PC-3 (cell line): Measurements from ENCODE around the gene PDZD2. TPM values are rescaled to one million over a fixed set of nuclear protein-coding genes. Genes with fewer than 3 reads are reported as not detected.

Experiments
- ATAC-seq: fragments of 200-7000 bp; cut with Tn5 transposase; 2 replicates; pipeline ENCODE4 v1.9.1; 2020; ENCODE audit warnings: mild to moderate bottlenecking, moderate library complexity
- BruUV-seq: library from RNA; stranded (reverse); fragments of 400-500 nt; replicated peaks from 2 replicates; lab custom pipeline; 2021; lab: Mats Ljungman, UMichigan
- CTCF ChIA-PET: fragments of 300-600 bp; sonication (Branson Sonifier 250); formaldehyde crosslinking; loops from one replicate; lab custom pipeline; 2022; ENCODE audit warnings: antibody characterized with exemption; lab: Charles Lee
- POLR2A ChIA-PET: fragments of 300-600 bp; sonication (Branson Sonifier 250); formaldehyde crosslinking; loops from one replicate; lab custom pipeline; 2022; ENCODE audit warnings: antibody characterized with exemption; ENCODE audit not compliant: unreplicated experiment; lab: Charles Lee
- DNase-seq: peaks from one replicate; pipeline ENCODE4 v3.0.0-alpha.2; 2015
- H2AFZ ChIP-seq: fragments of 300-600 bp; sonication (generic); 2 replicates; pipeline ENCODE4 v1.6.0; 2016; ENCODE audit warnings: antibody characterized with exemption, low read length
- H3F3A ChIP-seq: fragments of 300-600 bp; sonication (generic); one replicate; pipeline ENCODE4 v1.6.0; 2017; ENCODE audit warnings: antibody characterized with exemption, low read length, control low read depth, mild to moderate bottlenecking; ENCODE audit not compliant: unreplicated experiment
- H3K27ac ChIP-seq: fragments of 300-600 bp; sonication (generic); 2 replicates; pipeline ENCODE4 v1.5.1; 2016; ENCODE audit warnings: mild to moderate bottlenecking, low read length
- H3K27me3 ChIP-seq: fragments of 300-600 bp; sonication (generic); 2 replicates; pipeline ENCODE4 v1.6.1; 2016; ENCODE audit warnings: low read length, mixed read lengths
- H3K36me3 ChIP-seq: fragments of 300-600 bp; sonication (generic); 2 replicates; pipeline ENCODE4 v1.6.1; 2016; ENCODE audit warnings: low read depth, mixed run types, low read length, mixed read lengths
- H3K4me1 ChIP-seq: fragments of 300-600 bp; sonication (generic); 2 replicates; pipeline ENCODE4 v1.5.1; 2016; ENCODE audit warnings: low read length; ENCODE audit not compliant: insufficient read depth
- H3K4me2 ChIP-seq: fragments of 300-600 bp; sonication (generic); 2 replicates; pipeline ENCODE4 v1.6.0; 2016; ENCODE audit warnings: low read length
- H3K4me3 ChIP-seq: fragments of 300-600 bp; sonication (generic); 2 replicates; pipeline ENCODE4 v1.5.1; 2016; ENCODE audit warnings: mild to moderate bottlenecking, low read length, mixed read lengths
- H3K79me2 ChIP-seq: fragments of 300-600 bp; sonication (generic); 2 replicates; pipeline ENCODE4 v1.6.1; 2017; ENCODE audit warnings: low read length, mixed read lengths
- H3K9ac ChIP-seq: fragments of 300-600 bp; sonication (generic); 2 replicates; pipeline ENCODE4 v1.6.0; 2016; ENCODE audit warnings: mild to moderate bottlenecking, low read length
- H3K9me2 ChIP-seq: fragments of 300-600 bp; sonication (generic); replicated peaks from 2 replicates; pipeline ENCODE4 v1.6.1; 2016; ENCODE audit warnings: mixed run types, low read length, mixed read lengths
- H3K9me3 ChIP-seq: fragments of 300-600 bp; sonication (generic); 2 replicates; pipeline ENCODE4 v1.6.1; 2016; ENCODE audit warnings: low read length, mixed read lengths
- H4K20me1 ChIP-seq: fragments of 300-600 bp; sonication (generic); 2 replicates; pipeline ENCODE4 v1.6.1; 2016; ENCODE audit warnings: low read length, mixed read lengths
- EZH2 ChIP-seq: fragments of 300-600 bp; sonication (generic); IDR thresholded peaks from one replicate; pipeline ENCODE4 v1.6.1; 2017; ENCODE audit warnings: antibody characterized with exemption, mild to moderate bottlenecking, low read length; ENCODE audit not compliant: unreplicated experiment
- EZH2phosphoT487 ChIP-seq: fragments of 300-600 bp; sonication (generic); IDR thresholded peaks from 2 replicates; pipeline ENCODE4 v1.6.1; 2018; ENCODE audit warnings: mild to moderate bottlenecking, antibody characterized with exemption, low read length, borderline replicate concordance
- intact Hi-C: fragments of 100-400 bp; cut with micrococcal nuclease; formaldehyde crosslinking; loops from 2 replicates; pipeline ENCODE4 v1.9.0; 2023
- total RNA-seq: library from RNA; depleted of rRNA; stranded (reverse); fragments of >200 nt; gene quantifications from 2 replicates; pipeline ENCODE4 v1.2.3, GENCODE V29; 2014
- TF ChIP-seq, protein P1 (sequence below): fragments of 300-600 bp; sonication (generic); conservative IDR thresholded peaks from 2 replicates; pipeline ENCODE4 v1.5.1; 2017; ENCODE audit warnings: antibody characterized with exemption, low read depth, mild to moderate bottlenecking, low read length

Gene PDZD2
- total RNA-seq, 1 experiment from 2014 or later = 2.0 TPM

DNA sequence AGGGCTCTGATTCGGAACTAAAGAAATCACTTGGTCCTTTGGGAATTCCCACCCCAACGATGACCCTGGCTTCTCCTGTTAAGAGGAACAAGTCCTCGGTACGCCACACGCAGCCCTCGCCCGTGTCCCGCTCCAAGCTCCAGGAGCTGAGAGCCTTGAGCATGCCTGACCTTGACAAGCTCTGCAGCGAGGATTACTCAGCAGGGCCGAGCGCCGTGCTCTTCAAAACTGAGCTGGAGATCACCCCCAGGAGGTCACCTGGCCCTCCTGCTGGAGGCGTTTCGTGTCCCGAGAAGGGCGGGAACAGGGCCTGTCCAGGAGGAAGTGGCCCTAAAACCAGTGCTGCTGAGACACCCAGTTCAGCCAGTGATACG lies 451.8 kb downstream of the PDZD2 start:
- H3K9ac ChIP-seq = no peak overlapping the region
- ATAC-seq = no peak
- intact Hi-C loops = no loop called here
- no peaks in the 10 kb centered on the region for H4K20me1 ChIP-seq
- H3K4me2 ChIP-seq = no peak overlapping the region
- BruUV-seq = no TSS peak
- no peaks in the 10 kb centered on the region for H3K9me2 ChIP-seq
- H2AFZ ChIP-seq = no peak overlapping the region
- TF ChIP-seq, protein P1, sequence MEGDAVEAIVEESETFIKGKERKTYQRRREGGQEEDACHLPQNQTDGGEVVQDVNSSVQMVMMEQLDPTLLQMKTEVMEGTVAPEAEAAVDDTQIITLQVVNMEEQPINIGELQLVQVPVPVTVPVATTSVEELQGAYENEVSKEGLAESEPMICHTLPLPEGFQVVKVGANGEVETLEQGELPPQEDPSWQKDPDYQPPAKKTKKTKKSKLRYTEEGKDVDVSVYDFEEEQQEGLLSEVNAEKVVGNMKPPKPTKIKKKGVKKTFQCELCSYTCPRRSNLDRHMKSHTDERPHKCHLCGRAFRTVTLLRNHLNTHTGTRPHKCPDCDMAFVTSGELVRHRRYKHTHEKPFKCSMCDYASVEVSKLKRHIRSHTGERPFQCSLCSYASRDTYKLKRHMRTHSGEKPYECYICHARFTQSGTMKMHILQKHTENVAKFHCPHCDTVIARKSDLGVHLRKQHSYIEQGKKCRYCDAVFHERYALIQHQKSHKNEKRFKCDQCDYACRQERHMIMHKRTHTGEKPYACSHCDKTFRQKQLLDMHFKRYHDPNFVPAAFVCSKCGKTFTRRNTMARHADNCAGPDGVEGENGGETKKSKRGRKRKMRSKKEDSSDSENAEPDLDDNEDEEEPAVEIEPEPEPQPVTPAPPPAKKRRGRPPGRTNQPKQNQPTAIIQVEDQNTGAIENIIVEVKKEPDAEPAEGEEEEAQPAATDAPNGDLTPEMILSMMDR = no peak
- TF ChIP-seq EZH2 (no peak), EZH2phosphoT487 (no peak)
- no peak overlapping the region for H3K27ac ChIP-seq
- no peak for DNase-seq
- no peaks in the 10 kb centered on the region for H3K9me3 ChIP-seq
- H3K36me3 ChIP-seq = no peaks in the 10 kb centered on the region
- ChIA-PET POLR2A (no interaction called here), CTCF (interaction anchor here (0.7 kb wide), 1 partner anchor 536 kb away, joined by 9 read pairs; no protein-coding TSS in a partner anchor)
- no peaks in the 10 kb centered on the region for H3F3A ChIP-seq
- no peaks in the 10 kb centered on the region for H3K79me2 ChIP-seq
- H3K27me3 ChIP-seq = no peaks in the 10 kb centered on the region
- no peak overlapping the region for H3K4me3 ChIP-seq
- no peaks in the 10 kb centered on the region for H3K4me1 ChIP-seq

DNA sequence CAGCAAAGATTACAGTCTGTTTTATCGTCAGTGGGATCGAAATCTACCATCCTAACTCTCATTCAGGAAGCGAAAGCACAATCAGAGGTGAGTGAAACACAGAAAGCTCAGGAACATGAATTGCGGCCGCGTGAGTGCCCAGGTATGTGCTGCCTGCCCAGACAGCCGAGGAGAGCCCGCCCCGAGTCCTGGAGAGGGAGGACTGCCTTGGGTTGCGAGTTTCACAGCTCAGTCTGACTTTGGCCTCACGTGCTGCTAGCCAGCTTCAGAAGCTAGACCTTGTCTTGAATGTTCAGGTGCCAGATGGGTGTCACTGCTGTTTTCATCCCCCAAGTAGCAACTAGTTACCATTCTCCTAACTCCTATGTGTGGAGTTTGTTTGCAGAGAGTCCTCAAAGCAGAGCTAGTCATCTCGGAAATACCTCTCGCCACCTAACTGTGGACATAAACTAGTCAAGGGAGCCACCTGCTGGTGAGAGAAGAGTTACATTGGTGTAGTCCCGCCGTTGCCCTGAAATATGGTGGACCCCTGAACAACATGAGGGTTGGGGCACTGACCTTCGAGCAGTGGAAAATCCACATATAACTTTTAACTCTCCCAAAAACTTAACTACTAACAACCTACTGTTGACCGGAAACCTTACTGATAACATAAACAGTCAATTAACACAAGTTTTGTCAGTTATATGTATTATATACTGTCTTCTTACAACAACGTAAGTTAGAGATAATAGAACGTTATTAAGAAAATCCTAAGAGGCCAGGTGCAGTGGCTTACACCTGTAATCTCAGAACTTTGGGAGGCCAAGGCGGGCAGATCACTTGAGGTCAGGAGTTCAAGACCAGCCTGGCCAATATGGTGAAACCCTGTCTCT lies 454.2 kb downstream of the PDZD2 start:
- intact Hi-C loops = loop anchor here (1.0 kb wide), 2 partner anchors 268 to 512 kb away; no protein-coding TSS in a partner anchor
- DNase-seq = peak; percentile 89
- no peak overlapping the region for H3K4me2 ChIP-seq
- H3K4me1 ChIP-seq = no peaks in the 10 kb centered on the region
- H3K9ac ChIP-seq = no peak overlapping the region
- no peaks in the 10 kb centered on the region for H3K9me2 ChIP-seq
- H4K20me1 ChIP-seq = no peaks in the 10 kb centered on the region
- CTCF ChIA-PET = interaction anchor here (0.6 to 1.7 kb wide), 15 partner anchors 12 to 501 kb away, joined by 3 to 11 read pairs (median 4); no protein-coding TSS in a partner anchor
- BruUV-seq = no TSS peak
- H3K4me3 ChIP-seq = no peak overlapping the region
- H3K27ac ChIP-seq = no peak overlapping the region
- POLR2A ChIA-PET = interaction anchor here (0.6 to 0.7 kb wide), 3 partner anchors 9 to 240 kb away, joined by 3 to 6 read pairs (median 3); no protein-coding TSS in a partner anchor
- no peaks in the 10 kb centered on the region for H3K36me3 ChIP-seq
- H3F3A ChIP-seq = no peaks in the 10 kb centered on the region
- H3K9me3 ChIP-seq = no peaks in the 10 kb centered on the region
- H3K79me2 ChIP-seq = no peaks in the 10 kb centered on the region
- no peaks in the 10 kb centered on the region for H3K27me3 ChIP-seq
- H2AFZ ChIP-seq = no peak overlapping the region
- peak; percentile 99 for ATAC-seq
- TF ChIP-seq, protein P1 = peak; percentile 92
- TF ChIP-seq EZH2 = no peak
- no peak for TF ChIP-seq EZH2phosphoT487
